OCI-LY1 (cell line): ENCODE data around the gene ZMIZ1.

Experiments
- CTCF ChIP-seq: fragments of 200-600 bp; sonication (generic), shearing (Covaris generic); IDR thresholded peaks from 2 replicates; pipeline ENCODE4 v1.5.1; 2017; ENCODE audit warnings: mild to moderate bottlenecking, antibody characterized with exemption, low read length, moderate library complexity, mixed read lengths
- EZH2 ChIP-seq: fragments of 200-600 bp; sonication (generic), shearing (Covaris generic); IDR thresholded peaks from 2 replicates; pipeline ENCODE4 v1.8.0; 2017; ENCODE audit warnings: borderline replicate concordance, mixed run types, mild to moderate bottlenecking, antibody characterized with exemption, low read length, moderate library complexity, mixed read lengths

GRCh38 chr10:79026341-79026761 lies 42.4 kb upstream of the ZMIZ1 start:
- no peak for TF ChIP-seq CTCF
- no peak for TF ChIP-seq EZH2
